Epithelial cell of esophagus (primary cell): ENCODE data around the gene LIN7C.
A peak's percentile ranks its signal among the peaks of the same experiment; 100 is the strongest.

Experiments
- DNase-seq: peaks from one replicate; pipeline ENCODE4 v3.0.0; 2010; ENCODE audit warnings: low read depth
- H3K4me3 ChIP-seq: 2 replicates; pipeline ENCODE4 v1.5.1; 2011; ENCODE audit warnings: mild to moderate bottlenecking, low read length, control low read depth
- TF ChIP-seq, protein P1 (sequence below): IDR thresholded peaks from 2 replicates; pipeline ENCODE4 v1.5.1; 2011; ENCODE audit warnings: low read depth, mild to moderate bottlenecking, low read length, control low read depth, inconsistent platforms; ENCODE audit not compliant: insufficient read depth; ENCODE audit errors: missing control alignments

The LIN7C gene

DNA sequence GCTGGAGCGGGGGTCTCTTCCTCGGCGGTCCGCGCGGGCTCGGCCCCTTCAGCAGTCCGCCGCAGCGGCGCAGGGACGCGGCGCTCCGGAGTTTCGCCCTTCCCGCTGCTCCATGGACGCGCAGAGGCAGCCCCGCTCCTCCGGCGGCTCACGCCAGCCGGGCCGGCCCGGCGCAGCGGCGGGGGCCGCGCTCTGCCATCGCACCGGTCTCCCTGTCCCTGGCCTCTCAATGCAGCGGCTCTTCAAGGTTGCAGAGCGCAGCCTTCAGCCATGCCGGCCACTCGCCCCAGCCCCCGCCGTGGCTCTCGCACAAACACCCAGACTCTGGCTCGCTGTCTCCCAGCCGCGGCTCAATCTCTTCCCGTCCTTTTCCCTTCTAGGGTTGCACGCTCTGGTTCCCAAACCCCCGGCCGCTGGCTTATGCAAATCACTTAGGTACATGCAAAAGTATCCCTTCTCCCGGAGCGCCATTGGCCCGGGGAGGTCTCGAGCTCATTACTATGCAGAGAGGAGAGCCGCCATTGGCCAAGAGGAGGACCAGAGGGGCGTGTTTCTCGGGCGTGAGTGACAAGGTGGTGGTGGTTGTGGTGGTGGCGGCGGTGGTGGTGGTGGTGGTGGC is 34.1 kb downstream of the LIN7C start, which contains the start of gene LGR4:
Gene LGR4, minus strand, starts transcription at position 393 of the 619 bp plus-strand sequence. CDS start 488 bp downstream, outside the sequence.
- DNase-seq, result peak; percentile 99
- H3K4me3 ChIP-seq, result peak within 1 kb of the TSS; percentile 81
- TF ChIP-seq, protein P1, sequence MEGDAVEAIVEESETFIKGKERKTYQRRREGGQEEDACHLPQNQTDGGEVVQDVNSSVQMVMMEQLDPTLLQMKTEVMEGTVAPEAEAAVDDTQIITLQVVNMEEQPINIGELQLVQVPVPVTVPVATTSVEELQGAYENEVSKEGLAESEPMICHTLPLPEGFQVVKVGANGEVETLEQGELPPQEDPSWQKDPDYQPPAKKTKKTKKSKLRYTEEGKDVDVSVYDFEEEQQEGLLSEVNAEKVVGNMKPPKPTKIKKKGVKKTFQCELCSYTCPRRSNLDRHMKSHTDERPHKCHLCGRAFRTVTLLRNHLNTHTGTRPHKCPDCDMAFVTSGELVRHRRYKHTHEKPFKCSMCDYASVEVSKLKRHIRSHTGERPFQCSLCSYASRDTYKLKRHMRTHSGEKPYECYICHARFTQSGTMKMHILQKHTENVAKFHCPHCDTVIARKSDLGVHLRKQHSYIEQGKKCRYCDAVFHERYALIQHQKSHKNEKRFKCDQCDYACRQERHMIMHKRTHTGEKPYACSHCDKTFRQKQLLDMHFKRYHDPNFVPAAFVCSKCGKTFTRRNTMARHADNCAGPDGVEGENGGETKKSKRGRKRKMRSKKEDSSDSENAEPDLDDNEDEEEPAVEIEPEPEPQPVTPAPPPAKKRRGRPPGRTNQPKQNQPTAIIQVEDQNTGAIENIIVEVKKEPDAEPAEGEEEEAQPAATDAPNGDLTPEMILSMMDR, result no peak

- peak overlapping the region; percentile 81 for H3K4me3 ChIP-seq
- peak; percentile 39 for DNase-seq
- TF ChIP-seq, protein P1, result no peak
Measured at GRCh38 chr11:27471589-27472397, 34.8 kb downstream of the LIN7C start.

DNA sequence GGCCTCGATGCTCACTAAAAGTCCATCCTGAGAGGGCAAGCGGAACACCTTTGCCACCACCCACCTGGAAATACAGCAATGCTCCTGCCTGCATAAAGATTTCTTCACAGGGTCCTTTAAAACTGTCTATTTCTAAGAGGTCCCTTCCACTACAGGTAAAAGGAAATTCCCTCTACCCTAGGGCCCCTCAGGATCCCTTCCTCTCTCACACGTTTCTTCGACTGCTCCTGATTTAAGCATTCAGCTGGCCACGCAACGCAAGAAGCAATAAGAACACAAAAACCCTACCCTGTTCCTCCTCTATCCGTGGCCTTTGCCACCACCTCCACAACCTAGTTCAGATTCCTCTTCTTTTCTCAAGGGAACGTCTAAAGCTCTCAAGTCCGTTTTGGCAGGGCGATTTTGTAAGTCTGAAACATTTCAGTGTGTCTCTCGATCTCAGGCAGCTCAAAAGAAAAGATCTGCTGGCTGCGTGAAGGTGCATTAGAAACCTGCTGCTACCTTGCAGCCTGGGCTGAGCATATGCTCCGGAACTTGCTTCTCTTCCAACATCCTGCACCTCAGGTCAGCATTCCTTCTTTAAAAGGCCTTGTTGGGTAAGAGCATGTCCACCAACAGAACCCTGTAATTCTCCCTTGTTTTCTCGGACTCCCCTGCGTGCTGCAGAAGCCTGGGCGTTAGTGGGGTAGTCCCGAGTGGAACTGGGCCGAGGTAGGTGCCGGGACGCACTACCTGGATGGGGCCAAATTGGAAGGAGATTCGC is 35.6 kb downstream of the LIN7C start:
- TF ChIP-seq, protein P1, result no peak
- peak overlapping the region; percentile 81 for H3K4me3 ChIP-seq
- peak; percentile 50 for DNase-seq

DNA sequence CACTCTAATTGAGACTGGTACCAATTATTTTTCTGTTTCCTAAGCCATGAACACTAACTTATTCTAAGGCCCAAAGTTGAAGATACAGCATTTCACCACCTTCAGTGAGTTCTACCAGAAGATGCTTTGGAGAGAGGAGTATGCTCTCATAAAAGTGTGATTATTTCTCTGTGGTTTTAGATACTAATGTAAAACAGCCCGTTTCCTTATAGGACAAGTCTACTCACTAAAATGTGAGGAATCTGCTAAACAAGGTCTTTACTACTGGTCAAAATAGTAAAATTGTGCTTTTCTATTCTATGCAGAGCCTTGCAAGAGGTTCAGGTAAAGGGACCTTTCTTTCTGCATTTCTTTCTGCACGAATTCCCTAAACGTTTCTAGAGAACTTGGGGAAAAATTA is 36.4 kb downstream of the LIN7C start:
- H3K4me3 ChIP-seq, result peak overlapping the region; percentile 81
- DNase-seq, result no peak
- TF ChIP-seq, protein P1, result no peak

- peak overlapping the region; percentile 81 for H3K4me3 ChIP-seq
- DNase-seq, result peak; percentile 64
- TF ChIP-seq, protein P1, result no peak
Measured at GRCh38 chr11:27468995-27469695, 37.4 kb downstream of the LIN7C start.

DNA sequence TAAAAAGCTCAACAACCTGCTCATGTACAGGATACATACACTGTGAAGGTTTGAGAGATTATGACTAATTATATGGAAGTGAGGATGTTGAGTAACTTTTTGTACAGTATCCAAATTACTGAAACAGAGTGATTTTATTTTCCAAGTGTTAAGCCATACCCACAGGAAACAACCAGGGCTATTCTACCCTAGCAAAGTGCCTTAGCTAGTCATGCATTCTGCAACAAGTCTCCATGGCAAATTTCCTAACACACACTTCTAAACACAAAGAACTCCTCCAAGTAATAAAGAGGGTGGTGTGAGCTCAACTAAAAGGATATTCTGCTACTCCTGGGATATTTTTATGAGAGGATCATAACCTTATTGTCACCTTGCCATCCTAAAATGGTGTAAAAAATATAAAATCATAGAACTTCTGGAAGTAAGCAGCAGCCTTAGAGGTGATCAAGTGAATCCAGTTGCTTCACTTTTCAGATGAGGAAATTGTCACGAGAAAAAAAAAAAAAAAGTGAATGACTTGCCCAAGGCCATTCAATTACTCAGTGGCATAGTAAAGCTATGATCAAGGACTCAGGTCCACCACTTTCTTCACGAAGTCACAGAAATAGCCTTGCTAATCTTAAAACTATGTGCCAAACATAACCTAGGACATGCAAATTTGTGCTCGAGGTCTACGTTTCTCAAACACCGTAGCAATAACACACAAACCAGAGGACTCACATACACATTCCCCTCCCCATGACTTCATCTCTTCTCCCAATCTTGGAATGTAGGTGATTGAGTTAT is 38.2 kb downstream of the LIN7C start:
- TF ChIP-seq, protein P1, result no peak
- peak; percentile 94 for DNase-seq

More for the DNA sequence above, 38.2 kb downstream of the LIN7C start:
- peak overlapping the region; percentile 81 for H3K4me3 ChIP-seq
